CD4-positive, alpha-beta T cell treated with Interferon alpha-2 for 1 hour (primary cell): ENCODE data around the gene ERG28.
"Not testable (repeated sequence)": the region's sequence is repeated elsewhere in the genome, so short reads cannot be mapped to it uniquely, and the experiment has no call there.

Experiments used
- DNase-seq, 2 donors: peaks; one replicate each; pipeline ENCODE4 v3.0.0-alpha.2; 2020 to 2022

ERG28 gene

GRCh38 chr14:75660630-75661498 lies at the start of gene ERG28, which contains the start of gene TTLL5:
Gene ERG28, minus strand, starts transcription at chr14:75660876. Its CDS starts 3,374 bp downstream, at chr14:75657502.
Gene TTLL5, plus strand, starts transcription at chr14:75661246. Its CDS starts 1,904 bp downstream, at chr14:75663150.
- DNase-seq: peak; percentile 97

GRCh38 chr14:75709207-75709812 lies 48.6 kb upstream of the ERG28 start:
- DNase-seq: peak; percentile 59 to 68

GRCh38 chr14:75705014-75705413 lies 44.3 kb upstream of the ERG28 start:
- DNase-seq: no peak

- no peak for DNase-seq
These were observed 42.8 kb upstream of the ERG28 start for GRCh38 chr14:75703467-75703866.

GRCh38 chr14:75702616-75703261 lies 42.1 kb upstream of the ERG28 start:
- no peak for DNase-seq

- DNase-seq: no peak
These were observed 41.4 kb upstream of the ERG28 start for GRCh38 chr14:75702122-75702521.

- DNase-seq: no peak
These were observed 39.6 kb upstream of the ERG28 start for GRCh38 chr14:75700295-75700694.

- DNase-seq: no peak
These were observed 38.7 kb upstream of the ERG28 start for GRCh38 chr14:75699331-75699730.

- DNase-seq: no peak
These were observed 37.2 kb upstream of the ERG28 start for GRCh38 chr14:75697918-75698317.

GRCh38 chr14:75697386-75697785 lies 36.7 kb upstream of the ERG28 start:
- no peak for DNase-seq

GRCh38 chr14:75695025-75695424 lies 34.3 kb upstream of the ERG28 start:
- not testable (repeated sequence) for DNase-seq

GRCh38 chr14:75690010-75690409 lies 29.3 kb upstream of the ERG28 start:
- no peak for DNase-seq

- DNase-seq: no peak
These were observed 28.3 kb upstream of the ERG28 start for GRCh38 chr14:75689012-75689411.

- DNase-seq: no peak
These were observed 25.2 kb upstream of the ERG28 start for GRCh38 chr14:75685910-75686309.

- no peak for DNase-seq
These were observed 14.7 kb upstream of the ERG28 start for GRCh38 chr14:75675265-75675960.

GRCh38 chr14:75673345-75674035 lies 12.8 kb upstream of the ERG28 start:
- no peak for DNase-seq

- DNase-seq: no peak
These were observed 12.0 kb upstream of the ERG28 start for GRCh38 chr14:75672605-75673192.

- no peak for DNase-seq
These were observed 6.6 kb upstream of the ERG28 start for GRCh38 chr14:75667099-75667765.

GRCh38 chr14:75662966-75663365 lies 2.3 kb upstream of the ERG28 start:
- DNase-seq: no peak

GRCh38 chr14:75661499-75661814 lies 781 bp upstream of the ERG28 start:
- no peak for DNase-seq

GRCh38 chr14:75660238-75660629 lies 442 bp downstream of the ERG28 start:
- no peak for DNase-seq

- DNase-seq: no peak
These were observed 1.7 kb downstream of the ERG28 start for GRCh38 chr14:75658957-75659356.
